ENCODE measurements around the gene ISCA1. TPM values are rescaled to one million over a fixed set of nuclear protein-coding genes. Genes with fewer than 3 reads are reported as not detected.
A peak's percentile ranks its signal among the peaks of the same experiment; 100 is the strongest.
"Not testable (repeated sequence)": the region's sequence is repeated elsewhere in the genome, so short reads cannot be mapped to it uniquely, and the experiment has no call there.

Gene ISCA1
- total RNA-seq, 1 experiment from 2014 or later, result 120 TPM

- DNase-seq (ENCODE audit: low read depth, low spot score), result peak; percentile 69
- in situ Hi-C loops (cut with HindIII; ENCODE audit: low pct_unique_long_range_greater_than_20kb, low sequenced_read_pairs), result not testable (repeated sequence)
Observed at GRCh38 chr9:86290341-86290740, 8.0 kb upstream of the ISCA1 start.

GRCh38 chr9:86288499-86289198 lies 6.3 kb upstream of the ISCA1 start:
- peak; percentile 47 for DNase-seq (ENCODE audit: low read depth, low spot score)
- in situ Hi-C loops (cut with HindIII; ENCODE audit: low pct_unique_long_range_greater_than_20kb, low sequenced_read_pairs), result no loop called here

GRCh38 chr9:86287013-86287412 lies 4.7 kb upstream of the ISCA1 start:
- DNase-seq (ENCODE audit: low read depth, low spot score), result peak; percentile 90
- in situ Hi-C loops (cut with HindIII; ENCODE audit: low pct_unique_long_range_greater_than_20kb, low sequenced_read_pairs), result no loop called here

- in situ Hi-C loops (cut with HindIII; ENCODE audit: low pct_unique_long_range_greater_than_20kb, low sequenced_read_pairs), result no loop called here
- DNase-seq (ENCODE audit: low read depth, low spot score), result no peak
Observed at GRCh38 chr9:86286278-86286677, 3.9 kb upstream of the ISCA1 start.

GRCh38 chr9:86285261-86285660 lies 2.9 kb upstream of the ISCA1 start:
- in situ Hi-C loops (cut with HindIII; ENCODE audit: low pct_unique_long_range_greater_than_20kb, low sequenced_read_pairs), result no loop called here
- no peak for DNase-seq (ENCODE audit: low read depth, low spot score)

- DNase-seq (ENCODE audit: low read depth, low spot score), result peak; percentile 61
- in situ Hi-C loops (cut with HindIII; ENCODE audit: low pct_unique_long_range_greater_than_20kb, low sequenced_read_pairs), result no loop called here
Observed at GRCh38 chr9:86282979-86283535, 719 bp upstream of the ISCA1 start.

GRCh38 chr9:86281593-86282076 lies 703 bp downstream of the ISCA1 start:
- in situ Hi-C loops (cut with HindIII; ENCODE audit: low pct_unique_long_range_greater_than_20kb, low sequenced_read_pairs), result no loop called here
- DNase-seq (ENCODE audit: low read depth, low spot score), result no peak

GRCh38 chr9:86280580-86280979 lies 1.8 kb downstream of the ISCA1 start:
- no peak for DNase-seq (ENCODE audit: low read depth, low spot score)
- in situ Hi-C loops (cut with HindIII; ENCODE audit: low pct_unique_long_range_greater_than_20kb, low sequenced_read_pairs), result no loop called here

GRCh38 chr9:86279839-86280238 lies 2.5 kb downstream of the ISCA1 start:
- no peak for DNase-seq (ENCODE audit: low read depth, low spot score)
- in situ Hi-C loops (cut with HindIII; ENCODE audit: low pct_unique_long_range_greater_than_20kb, low sequenced_read_pairs), result no loop called here

GRCh38 chr9:86277072-86277471 lies 5.3 kb downstream of the ISCA1 start:
- no peak for DNase-seq (ENCODE audit: low read depth, low spot score)
- in situ Hi-C loops (cut with HindIII; ENCODE audit: low pct_unique_long_range_greater_than_20kb, low sequenced_read_pairs), result no loop called here

- in situ Hi-C loops (cut with HindIII; ENCODE audit: low pct_unique_long_range_greater_than_20kb, low sequenced_read_pairs), result no loop called here
- DNase-seq (ENCODE audit: low read depth, low spot score), result no peak
Observed at GRCh38 chr9:86275962-86276361, 6.4 kb downstream of the ISCA1 start.

- in situ Hi-C loops (cut with HindIII; ENCODE audit: low pct_unique_long_range_greater_than_20kb, low sequenced_read_pairs), result no loop called here
Observed at GRCh38 chr9:86274821-86275643, 7.3 kb downstream of the ISCA1 start.

GRCh38 chr9:86272221-86272620 lies 10.1 kb downstream of the ISCA1 start:
- in situ Hi-C loops (cut with HindIII; ENCODE audit: low pct_unique_long_range_greater_than_20kb, low sequenced_read_pairs), result no loop called here
- no peak for DNase-seq (ENCODE audit: low read depth, low spot score)

More at GRCh38 chr9:86274821-86275643, 7.3 kb downstream of the ISCA1 start:
- no peak for DNase-seq (ENCODE audit: low read depth, low spot score)

GRCh38 chr9:86263876-86264275 lies 18.5 kb downstream of the ISCA1 start:
- in situ Hi-C loops (cut with HindIII; ENCODE audit: low pct_unique_long_range_greater_than_20kb, low sequenced_read_pairs), result no loop called here
- no peak for DNase-seq (ENCODE audit: low read depth, low spot score)

GRCh38 chr9:86262492-86262891 lies 19.8 kb downstream of the ISCA1 start:
- in situ Hi-C loops (cut with HindIII; ENCODE audit: low pct_unique_long_range_greater_than_20kb, low sequenced_read_pairs), result no loop called here
- no peak for DNase-seq (ENCODE audit: low read depth, low spot score)

- in situ Hi-C loops (cut with HindIII; ENCODE audit: low pct_unique_long_range_greater_than_20kb, low sequenced_read_pairs), result no loop called here
- DNase-seq (ENCODE audit: low read depth, low spot score), result no peak
Observed at GRCh38 chr9:86259557-86259956, 22.8 kb downstream of the ISCA1 start, which contains the start of gene C9orf153. Gene C9orf153, minus strand, starts transcription at chr9:86259657. Its CDS starts 30,054 bp downstream, at chr9:86229603.

GRCh38 chr9:86257391-86257790 lies 24.9 kb downstream of the ISCA1 start:
- no peak for DNase-seq (ENCODE audit: low read depth, low spot score)
- in situ Hi-C loops (cut with HindIII; ENCODE audit: low pct_unique_long_range_greater_than_20kb, low sequenced_read_pairs), result no loop called here

- no peak for DNase-seq (ENCODE audit: low read depth, low spot score)
- in situ Hi-C loops (cut with HindIII; ENCODE audit: low pct_unique_long_range_greater_than_20kb, low sequenced_read_pairs), result no loop called here
Observed at GRCh38 chr9:86256653-86257052, 25.7 kb downstream of the ISCA1 start.
